ENCODE data around the gene CLOCK.

GRCh38 chr4:55398966-55399365 is 147.7 kb downstream of the CLOCK start:
- TF ChIP-seq CTCF (IDR thresholded peaks at IDR 0.05) (no peak), POLR2A (IDR thresholded peaks at IDR 0.05; ENCODE audit: low read depth) (no peak), POLR2AphosphoS5 (IDR thresholded peaks at IDR 0.05) (no peak), EP300 (IDR thresholded peaks at IDR 0.05) (no peak)

Measured in esophagus muscularis mucosa (tissue), 4 donors.